Gastroesophageal sphincter (tissue), 3 donors: ENCODE data around the gene PPRC1.

Experiments
- CTCF ChIP-seq, 4 experiments: fragments of 200-600 bp in 2 of 4; fragments of 450-650 bp in 2 of 4; sonication (generic) in 1 of 4; IDR thresholded peaks; one replicate each; pipeline ENCODE4 v1.5.1; 2017 to 2019; ENCODE audit warnings: antibody characterized with exemption in 4 of 4, mild to moderate bottlenecking in 2 of 4, moderate library complexity in 2 of 4
- POLR2A ChIP-seq, 2 donors: fragments of 450-650 bp; IDR thresholded peaks; one replicate each; pipeline ENCODE4 v1.6.1; 2017; ENCODE audit warnings: antibody characterized with exemption in 2 of 2, mild to moderate bottlenecking in 2 of 2, moderate library complexity in 1 of 2
- POLR2AphosphoS5 ChIP-seq: sonication (generic); formaldehyde crosslinking; IDR thresholded peaks from one replicate; pipeline ENCODE4 v1.6.1; 2017; ENCODE audit warnings: antibody characterized with exemption

- TF ChIP-seq CTCF (IDR thresholded peaks at IDR 0.05) (no peak), POLR2A (IDR thresholded peaks at IDR 0.05) (no peak), POLR2AphosphoS5 (no peak)
These were observed 19.4 kb upstream of the PPRC1 start for GRCh38 chr10:102113261-102113955.
